Keratinocyte (primary cell): ENCODE measurements around the gene ROS1.

Source experiments
- CTCF ChIP-seq, 3 experiments: IDR thresholded peaks in 1 of 3; conservative IDR thresholded peaks in 1 of 3; optimal IDR thresholded peaks in 1 of 3; 2 replicates in 2 of 3; 3 replicates in 1 of 3; pipeline versions ENCODE3 to v1.5.1; 2011; ENCODE audit warnings: low read length in 3 of 3, mild to moderate bottlenecking in 3 of 3, moderate library complexity in 2 of 3, control low read depth in 1 of 3, inconsistent platforms in 1 of 3; ENCODE audit not compliant: insufficient read depth in 2 of 3; ENCODE audit errors: extremely low read depth in 1 of 3
- EZH2 ChIP-seq: IDR thresholded peaks from one replicate; pipeline ENCODE4 v1.6.1; 2012; ENCODE audit warnings: inconsistent platforms, mild to moderate bottlenecking, low read length, moderate library complexity

GRCh38 chr6:117354671-117355070, 71.1 kb downstream of the ROS1 start:
- TF ChIP-seq EZH2: no peak
- no peak for TF ChIP-seq CTCF (optimal IDR thresholded peaks at IDR 0.05 in 1 of 3, IDR thresholded peaks at IDR 0.05 in 1 of 3, conservative IDR thresholded peaks at IDR 0.05 in 1 of 3; ENCODE audit: extremely low read depth in 1 of 3, insufficient read depth in 2 of 3, low read length in 3 of 3)
